Ascending aorta (tissue), 2 donors: ENCODE measurements around the gene VMAC. TPM values are rescaled to one million over a fixed set of nuclear protein-coding genes. Genes with fewer than 3 reads are reported as not detected.

Experiments
- DNase-seq, 2 donors: peaks; one replicate each; pipeline ENCODE4 v3.0.0-alpha.2; 2019; ENCODE audit warnings: low spot score in 2 of 2
- H3K27ac ChIP-seq, 2 donors: fragments of 200-600 bp; sonication (generic); one replicate each; pipeline ENCODE4 v1.5.1; 2016 to 2017; ENCODE audit warnings: mild to moderate bottlenecking in 1 of 2
- H3K27me3 ChIP-seq: fragments of 200-600 bp; sonication (generic); one replicate; pipeline ENCODE4 v1.5.1; 2017
- H3K36me3 ChIP-seq, 2 donors: fragments of 200-600 bp; sonication (generic); one replicate each; pipeline ENCODE4 v1.5.1; 2016
- H3K4me1 ChIP-seq, 2 donors: fragments of 200-600 bp; sonication (generic); one replicate each; pipeline ENCODE4 v1.5.1; 2016 to 2017; ENCODE audit warnings: mild to moderate bottlenecking in 1 of 2
- H3K4me3 ChIP-seq, 2 donors: fragments of 200-600 bp; sonication (generic); one replicate each; pipeline ENCODE4 v1.5.1; 2016 to 2017; ENCODE audit warnings: mild to moderate bottlenecking in 1 of 2
- H3K9me3 ChIP-seq, 2 donors: fragments of 200-600 bp; sonication (generic); one replicate each; pipeline ENCODE4 v1.5.1; 2016
- intact Hi-C: fragments of 100-400 bp; cut with DNase I; formaldehyde crosslinking; loops from one replicate; pipeline ENCODE4 v1.15.1; 2023
- total RNA-seq: library from RNA; depleted of rRNA; stranded (reverse); fragments of >200 nt; gene quantifications from one replicate; pipeline ENCODE4 v1.1.0, GENCODE V29; 2016
- TF ChIP-seq, protein P1 (sequence below), 3 experiments: fragments of 200-600 bp in 2 of 3; fragments of 450-650 bp in 1 of 3; sonication (generic) in 2 of 3; IDR thresholded peaks; one replicate each; pipeline ENCODE4 v1.5.1; 2016 to 2019; ENCODE audit warnings: antibody characterized with exemption in 3 of 3, mild to moderate bottlenecking in 1 of 3, moderate library complexity in 1 of 3

VMAC gene
- total RNA-seq, 1 donor from 2014 or later, result 15.2 TPM

DNA sequence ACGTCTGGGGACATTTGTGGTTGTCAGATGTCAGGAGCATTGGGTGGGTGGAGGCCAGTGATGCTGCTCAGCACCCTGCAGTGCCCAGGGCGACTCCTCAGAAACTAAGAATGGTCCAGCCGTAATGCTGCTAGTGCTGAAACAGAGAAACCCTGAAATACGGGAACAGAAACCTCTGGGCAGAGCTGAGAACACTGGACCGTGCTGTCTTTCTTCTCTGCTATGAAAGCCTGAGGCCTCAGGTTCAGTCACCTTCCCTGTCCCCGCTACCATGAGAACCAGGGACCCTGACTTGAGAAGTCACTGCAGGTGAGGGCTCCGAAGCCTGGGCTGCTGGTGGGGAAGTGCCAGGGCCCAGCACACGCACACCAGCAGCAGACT is 22.8 kb downstream of the VMAC start:
- Histone ChIP-seq H3K9me3 (no peaks in the 10 kb centered on the region), H3K4me1 (peaks cover 0 to 14% of the 10 kb centered on the region in 2 donors), H3K27ac (peak overlapping the region; percentile 41 to 70), H3K36me3 (peaks cover 89 to 100% of the 10 kb centered on the region in 2 donors), H3K4me3 (no peak overlapping the region), H3K27me3 (no peaks in the 10 kb centered on the region)
- intact Hi-C loops, result no loop called here
- DNase-seq, result no peak
- TF ChIP-seq, protein P1, sequence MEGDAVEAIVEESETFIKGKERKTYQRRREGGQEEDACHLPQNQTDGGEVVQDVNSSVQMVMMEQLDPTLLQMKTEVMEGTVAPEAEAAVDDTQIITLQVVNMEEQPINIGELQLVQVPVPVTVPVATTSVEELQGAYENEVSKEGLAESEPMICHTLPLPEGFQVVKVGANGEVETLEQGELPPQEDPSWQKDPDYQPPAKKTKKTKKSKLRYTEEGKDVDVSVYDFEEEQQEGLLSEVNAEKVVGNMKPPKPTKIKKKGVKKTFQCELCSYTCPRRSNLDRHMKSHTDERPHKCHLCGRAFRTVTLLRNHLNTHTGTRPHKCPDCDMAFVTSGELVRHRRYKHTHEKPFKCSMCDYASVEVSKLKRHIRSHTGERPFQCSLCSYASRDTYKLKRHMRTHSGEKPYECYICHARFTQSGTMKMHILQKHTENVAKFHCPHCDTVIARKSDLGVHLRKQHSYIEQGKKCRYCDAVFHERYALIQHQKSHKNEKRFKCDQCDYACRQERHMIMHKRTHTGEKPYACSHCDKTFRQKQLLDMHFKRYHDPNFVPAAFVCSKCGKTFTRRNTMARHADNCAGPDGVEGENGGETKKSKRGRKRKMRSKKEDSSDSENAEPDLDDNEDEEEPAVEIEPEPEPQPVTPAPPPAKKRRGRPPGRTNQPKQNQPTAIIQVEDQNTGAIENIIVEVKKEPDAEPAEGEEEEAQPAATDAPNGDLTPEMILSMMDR (IDR thresholded peaks at IDR 0.05), result no peak

DNA sequence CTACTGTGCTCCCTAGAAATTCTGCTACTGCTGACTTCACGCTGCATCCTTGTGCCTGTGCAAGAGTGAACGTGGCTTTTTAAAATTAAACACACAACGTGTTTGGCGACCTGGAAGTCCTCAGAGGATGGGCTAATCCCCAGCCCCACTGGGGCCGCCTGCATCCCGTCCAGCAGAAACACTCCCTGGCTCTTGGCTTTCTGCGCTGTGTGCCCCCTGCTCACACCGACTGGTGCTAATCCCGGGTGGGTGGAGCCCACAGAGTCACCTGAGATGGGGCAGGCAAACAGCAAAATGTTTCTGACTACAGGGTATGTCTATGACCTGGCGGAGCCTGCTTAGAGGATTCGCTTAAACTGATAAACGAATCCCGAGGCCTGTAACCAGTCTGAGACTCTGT is 24.5 kb downstream of the VMAC start:
- Histone ChIP-seq H3K4me3 (no peak overlapping the region), H3K36me3 (peaks cover 84 to 98% of the 10 kb centered on the region in 2 donors), H3K27me3 (no peaks in the 10 kb centered on the region), H3K27ac (no peak overlapping the region), H3K4me1 (peaks cover 0 to 14% of the 10 kb centered on the region in 2 donors), H3K9me3 (no peaks in the 10 kb centered on the region)
- DNase-seq, result no peak
- TF ChIP-seq, protein P1 (IDR thresholded peaks at IDR 0.05), result no peak
- intact Hi-C loops, result no loop called here

DNA sequence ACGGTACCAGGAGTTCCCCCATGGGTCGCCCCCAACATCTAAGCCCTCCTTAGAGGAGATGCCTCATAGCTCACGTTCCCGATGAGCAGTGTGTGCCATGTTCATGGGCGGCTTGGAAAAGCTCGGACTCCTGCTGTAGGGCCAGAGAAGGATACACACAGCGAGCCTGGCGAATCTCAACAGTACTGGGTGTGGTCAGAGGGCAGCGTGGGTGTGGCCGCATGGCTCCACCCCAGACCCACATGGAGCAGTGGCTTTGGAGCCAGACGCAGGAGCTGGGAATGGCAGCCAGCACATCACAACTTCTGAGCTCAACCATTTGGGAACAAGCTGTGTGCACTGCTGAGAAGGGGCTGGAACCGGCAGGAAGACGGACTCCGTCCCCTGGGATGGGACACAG is 25.0 kb downstream of the VMAC start:
- TF ChIP-seq, protein P1 (IDR thresholded peaks at IDR 0.05), result no peak
- peaks cover 79 to 93% of the 10 kb centered on the region in 2 donors for H3K36me3 ChIP-seq
- peaks cover 0 to 14% of the 10 kb centered on the region in 2 donors for H3K4me1 ChIP-seq
- no peak overlapping the region for H3K27ac ChIP-seq
- intact Hi-C loops, result no loop called here
- DNase-seq, result no peak
- H3K4me3 ChIP-seq, result no peak overlapping the region
- H3K27me3 ChIP-seq, result no peaks in the 10 kb centered on the region
- H3K9me3 ChIP-seq, result no peaks in the 10 kb centered on the region

GRCh38 chr19:5931251-5931650 is 26.6 kb downstream of the VMAC start:
- intact Hi-C loops, result no loop called here
- no peak for DNase-seq
- TF ChIP-seq, protein P1 (IDR thresholded peaks at IDR 0.05), result no peak
- Histone ChIP-seq H3K36me3 (peaks cover 67 to 80% of the 10 kb centered on the region in 2 donors), H3K27ac (no peak overlapping the region), H3K4me3 (no peak overlapping the region), H3K4me1 (peaks cover 0 to 11% of the 10 kb centered on the region in 2 donors), H3K9me3 (no peaks in the 10 kb centered on the region), H3K27me3 (no peaks in the 10 kb centered on the region)

DNA sequence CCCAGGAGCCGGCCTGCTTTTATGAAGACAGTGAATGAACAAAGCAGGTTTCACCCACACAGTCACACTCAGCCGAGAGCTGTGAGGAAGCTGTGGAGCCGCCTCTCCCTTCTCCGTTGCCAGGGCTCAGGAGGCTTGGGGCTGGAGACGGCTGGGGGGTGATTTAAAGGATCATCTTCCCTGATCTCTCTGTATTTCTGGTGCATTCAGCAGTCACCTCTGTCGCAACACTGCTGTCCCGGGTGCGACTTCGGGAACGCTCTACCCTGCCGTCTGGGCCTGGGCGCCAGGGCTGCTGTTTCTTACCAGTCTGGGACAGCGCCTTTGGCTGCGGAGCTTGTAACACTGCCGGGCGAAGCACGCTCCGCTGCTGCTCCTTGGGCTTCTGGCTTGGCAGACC is 27.5 kb downstream of the VMAC start:
- H3K27ac ChIP-seq, result no peak overlapping the region
- peaks cover 60 to 77% of the 10 kb centered on the region in 2 donors for H3K36me3 ChIP-seq
- DNase-seq, result no peak
- TF ChIP-seq, protein P1 (IDR thresholded peaks at IDR 0.05), result no peak
- intact Hi-C loops, result no loop called here
- no peak overlapping the region for H3K4me3 ChIP-seq
- H3K27me3 ChIP-seq, result no peaks in the 10 kb centered on the region
- no peaks in the 10 kb centered on the region for H3K9me3 ChIP-seq
- H3K4me1 ChIP-seq, result peaks cover 0 to 4% of the 10 kb centered on the region in 2 donors
